Measurements from ENCODE around the gene TMEM245. TPM values are rescaled to one million over a fixed set of nuclear protein-coding genes. Genes with fewer than 3 reads are reported as not detected.

The TMEM245 gene
- total RNA-seq, 2 donors from 2014 or later, result 76.5 to 95.4 TPM

DNA sequence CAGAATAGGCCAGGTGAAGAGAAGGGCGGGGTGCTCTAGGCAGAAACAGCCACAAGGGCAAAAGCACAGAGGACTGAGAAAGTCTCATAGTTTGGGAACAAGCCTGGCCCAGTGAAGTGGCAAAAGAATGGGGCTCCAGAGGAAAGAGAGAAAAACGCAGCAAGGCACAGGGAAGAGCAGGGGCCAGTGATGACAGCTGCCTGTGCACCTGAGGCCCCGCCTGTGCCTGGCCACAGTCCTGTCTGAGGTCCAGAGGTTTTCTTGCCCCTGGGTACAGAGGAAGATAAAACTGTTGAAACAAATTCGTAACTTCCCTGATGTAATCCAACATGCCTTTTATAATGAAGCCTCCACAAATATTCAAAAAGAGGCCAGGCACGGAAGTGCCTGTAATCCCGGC is 25.3 kb upstream of the TMEM245 start:
- Histone ChIP-seq H3K4me3 (no peak overlapping the region), H3K36me3 (no peaks in the 10 kb centered on the region), H3K4me1 (ENCODE audit: control insufficient read depth in 1 of 2, low read depth in 2 of 2) (no peaks in the 10 kb centered on the region), H3K27ac (no peak overlapping the region), H3K27me3 (replicated peaks; ENCODE audit: insufficient read depth) (no peaks in the 10 kb centered on the region), H3K9me3 (no peaks in the 10 kb centered on the region)
- TF ChIP-seq CTCF (IDR thresholded peaks at IDR 0.05), result no peak
- no peak for ATAC-seq (ENCODE audit: insufficient number of reproducible peaks, low FRiP score, low read depth)
- no peak for DNase-seq (ENCODE audit: low spot score)

DNA sequence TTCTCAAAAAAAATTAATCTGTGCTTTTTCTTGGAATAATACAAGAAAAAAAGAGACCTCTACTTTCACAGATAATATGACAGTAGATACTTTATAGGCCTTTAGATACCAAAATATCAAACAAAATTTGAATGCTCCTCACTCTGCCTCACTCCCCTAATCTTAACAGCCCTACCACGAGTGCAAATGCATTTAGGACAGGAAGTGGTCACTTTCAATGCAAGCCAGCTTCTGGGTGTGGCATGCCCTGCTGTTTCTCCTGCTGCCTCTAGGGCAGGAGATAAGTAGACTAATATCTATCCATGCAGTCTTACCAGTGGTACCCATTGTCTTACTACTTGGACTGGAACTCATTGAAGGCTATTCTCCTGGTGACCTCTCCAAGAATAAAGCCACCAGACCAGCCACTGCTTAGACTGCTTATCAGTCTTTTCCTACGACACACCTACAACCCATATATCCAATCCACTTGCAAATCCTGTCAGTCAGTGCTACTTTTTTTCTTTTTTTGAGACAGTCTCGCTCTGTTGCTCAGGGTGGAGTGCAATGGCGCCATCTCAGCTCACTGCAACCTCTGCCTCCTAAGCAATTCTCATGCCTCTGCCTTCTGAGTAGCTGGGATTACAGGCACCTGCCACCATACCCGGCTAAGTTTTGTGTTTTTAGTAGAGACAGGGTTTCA is 24.3 kb upstream of the TMEM245 start:
- Histone ChIP-seq H3K27ac (no peak overlapping the region), H3K4me3 (no peak overlapping the region), H3K27me3 (replicated peaks; ENCODE audit: insufficient read depth) (no peaks in the 10 kb centered on the region), H3K36me3 (no peaks in the 10 kb centered on the region), H3K4me1 (ENCODE audit: control insufficient read depth in 1 of 2, low read depth in 2 of 2) (no peaks in the 10 kb centered on the region), H3K9me3 (no peaks in the 10 kb centered on the region)
- DNase-seq (ENCODE audit: low spot score), result no peak
- no peak for TF ChIP-seq CTCF (IDR thresholded peaks at IDR 0.05)
- no peak for ATAC-seq (ENCODE audit: insufficient number of reproducible peaks, low FRiP score, low read depth)

DNA sequence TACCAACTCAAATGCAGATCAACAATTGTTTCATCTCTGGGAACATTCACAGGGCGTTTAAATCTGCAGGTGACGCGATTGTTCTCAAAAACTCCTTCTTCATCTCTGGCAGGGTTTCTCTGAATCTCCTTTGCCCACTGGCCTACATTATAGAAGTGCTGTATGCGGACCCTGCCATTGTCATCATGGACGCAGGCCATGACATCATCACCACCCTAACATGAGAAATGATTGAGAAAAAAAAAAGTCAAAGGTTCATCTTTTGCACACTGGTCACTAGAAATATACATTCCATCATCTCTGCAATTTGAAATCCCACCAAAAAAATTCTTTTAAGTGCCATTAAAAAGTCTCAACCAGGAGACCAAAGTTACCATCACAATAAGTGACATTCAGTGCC is 21.6 kb upstream of the TMEM245 start:
- no peak overlapping the region for H3K4me3 ChIP-seq
- TF ChIP-seq CTCF (IDR thresholded peaks at IDR 0.05), result no peak
- H3K27me3 ChIP-seq (replicated peaks; ENCODE audit: insufficient read depth), result no peaks in the 10 kb centered on the region

DNA sequence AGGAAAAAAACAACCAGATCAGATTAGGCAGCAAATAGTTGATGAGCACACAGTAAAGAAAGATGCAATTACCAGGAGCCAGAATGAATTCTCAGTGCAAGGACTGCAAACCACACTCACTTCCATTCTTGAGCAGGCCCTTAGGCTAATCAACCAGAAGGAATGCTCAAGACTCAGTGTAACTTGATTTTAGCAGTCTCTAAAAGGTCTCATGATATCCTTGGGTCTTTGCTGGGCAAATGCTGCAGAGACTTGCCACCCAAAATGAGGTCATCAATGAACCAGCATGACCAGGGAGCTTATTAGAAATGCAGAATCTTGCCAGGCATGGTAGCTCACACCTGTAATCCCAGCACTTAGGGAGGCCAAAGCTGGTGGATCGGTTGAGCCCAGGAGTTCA is 20.1 kb upstream of the TMEM245 start:
- Histone ChIP-seq H3K9me3 (no peaks in the 10 kb centered on the region), H3K36me3 (no peaks in the 10 kb centered on the region), H3K27ac (no peak overlapping the region), H3K4me3 (no peak overlapping the region), H3K27me3 (replicated peaks; ENCODE audit: insufficient read depth) (no peaks in the 10 kb centered on the region), H3K4me1 (ENCODE audit: control insufficient read depth in 1 of 2, low read depth in 2 of 2) (no peaks in the 10 kb centered on the region)
- no peak for TF ChIP-seq CTCF (IDR thresholded peaks at IDR 0.05)
- DNase-seq (ENCODE audit: low spot score) (no peak), ATAC-seq (ENCODE audit: insufficient number of reproducible peaks, low FRiP score, low read depth) (no peak)

More for the DNA sequence above, 21.6 kb upstream of the TMEM245 start:
- DNase-seq (ENCODE audit: low spot score), result no peak
- H3K27ac ChIP-seq, result no peak overlapping the region
- no peaks in the 10 kb centered on the region for H3K36me3 ChIP-seq
- H3K9me3 ChIP-seq, result no peaks in the 10 kb centered on the region
- no peak for ATAC-seq (ENCODE audit: insufficient number of reproducible peaks, low FRiP score, low read depth)
- no peaks in the 10 kb centered on the region for H3K4me1 ChIP-seq (ENCODE audit: control insufficient read depth in 1 of 2, low read depth in 2 of 2)

DNA sequence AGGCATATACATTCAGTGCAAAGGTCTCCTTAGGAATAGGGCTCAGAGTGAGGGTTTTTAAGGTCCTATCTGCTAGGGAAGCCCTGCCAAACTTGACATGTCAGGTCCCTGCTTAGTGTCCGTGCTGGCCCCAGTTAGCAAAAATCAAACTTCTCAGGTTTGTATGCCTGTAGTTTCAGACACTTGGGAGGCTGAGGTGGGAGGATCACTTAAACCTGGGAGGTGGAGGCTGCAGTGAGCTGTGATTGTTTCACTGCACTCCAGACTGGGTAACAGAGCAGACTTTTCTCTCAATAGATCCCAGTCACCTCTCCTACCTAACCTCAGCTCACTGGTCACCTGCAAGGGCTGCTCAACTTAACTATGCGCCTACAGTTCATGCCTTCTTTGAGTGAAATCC is 18.7 kb upstream of the TMEM245 start:
- Histone ChIP-seq H3K27ac (no peak overlapping the region), H3K9me3 (no peaks in the 10 kb centered on the region), H3K4me3 (no peak overlapping the region), H3K27me3 (replicated peaks; ENCODE audit: insufficient read depth) (no peaks in the 10 kb centered on the region), H3K4me1 (ENCODE audit: control insufficient read depth in 1 of 2, low read depth in 2 of 2) (no peaks in the 10 kb centered on the region), H3K36me3 (no peaks in the 10 kb centered on the region)
- no peak for ATAC-seq (ENCODE audit: insufficient number of reproducible peaks, low FRiP score, low read depth)
- no peak for TF ChIP-seq CTCF (IDR thresholded peaks at IDR 0.05)
- DNase-seq (ENCODE audit: low spot score), result no peak

Measured in thoracic aorta (tissue), 2 donors.